ENCODE measurements around the gene CCDC117.

The CCDC117 gene

DNA sequence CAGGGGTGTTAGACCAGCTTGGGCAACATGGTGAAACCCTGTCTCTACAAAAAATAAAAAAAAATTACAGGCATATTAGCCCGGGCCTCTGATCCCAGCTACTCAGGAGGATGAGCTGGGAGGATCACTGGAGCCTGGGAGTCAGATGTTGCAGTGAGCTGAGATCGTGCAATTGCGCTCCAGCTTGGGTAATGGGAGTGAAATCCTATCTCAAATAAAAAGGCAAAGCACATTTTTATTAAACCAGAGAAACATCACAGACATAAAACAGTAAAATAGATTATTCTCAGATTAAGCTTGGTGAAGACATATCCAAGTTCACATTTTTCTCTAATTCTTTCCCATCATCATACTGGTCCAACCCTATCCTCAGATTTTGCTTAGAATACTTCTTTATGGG, 57.9 kb downstream of the CCDC117 start:
- ATAC-seq (no peak), DNase-seq (no peak)

- DNase-seq = no peak
- ATAC-seq = no peak
Observed at GRCh38 chr22:28831140-28832072, 58.9 kb downstream of the CCDC117 start.

DNA sequence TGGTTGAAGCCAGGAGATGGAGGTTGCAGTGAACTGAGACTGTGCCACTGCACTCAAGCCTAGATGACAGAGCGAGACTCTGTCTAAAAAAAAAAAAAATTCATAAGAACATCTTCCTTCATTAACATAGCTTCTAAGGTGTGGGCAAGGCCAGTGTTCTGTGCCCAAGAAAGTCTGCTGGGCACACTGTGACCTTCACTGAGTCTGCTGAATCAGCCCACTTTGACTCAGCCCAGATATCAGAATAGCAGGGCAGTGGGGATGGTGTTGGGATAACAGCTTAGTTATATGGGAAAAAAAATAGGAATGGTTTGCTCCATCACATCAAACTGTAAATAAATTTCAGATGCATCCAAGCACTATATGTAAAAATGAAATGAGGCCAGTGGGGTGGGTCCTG, 60.2 kb downstream of the CCDC117 start:
- no peak for DNase-seq

GRCh38 chr22:28833276-28833923, 60.9 kb downstream of the CCDC117 start:
- ATAC-seq (peak; percentile 46), DNase-seq (no peak)

More for the DNA sequence above, 60.2 kb downstream of the CCDC117 start:
- no peak for ATAC-seq

DNA sequence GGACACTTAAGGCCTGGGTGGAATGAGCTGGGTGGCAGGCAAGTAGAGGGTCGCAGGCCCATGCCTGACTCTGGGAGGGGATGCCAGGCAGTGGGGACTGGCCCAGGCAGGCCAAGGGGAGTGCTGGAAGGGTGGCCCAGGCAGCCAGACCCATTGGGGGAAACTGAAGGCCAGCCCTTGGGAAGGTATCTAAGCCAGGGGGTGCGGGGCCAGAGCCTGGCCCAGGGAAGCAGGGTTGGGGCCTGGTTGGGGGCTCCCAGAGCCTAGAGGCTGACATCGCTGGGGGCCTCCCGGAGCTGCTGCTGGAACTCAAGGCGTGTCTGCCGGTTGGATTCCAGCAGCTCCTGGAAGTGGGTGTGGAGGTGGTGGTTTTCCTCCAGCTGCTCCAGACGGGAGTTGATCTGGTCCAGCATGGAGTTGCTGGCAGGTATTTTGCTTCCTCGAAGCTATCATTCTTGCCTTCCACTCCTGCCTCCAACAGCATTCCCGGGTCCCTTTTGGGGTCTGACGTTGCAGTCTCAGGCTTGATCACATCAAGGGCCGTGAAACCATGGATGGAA, 63.2 kb downstream of the CCDC117 start:
- ATAC-seq (no peak), DNase-seq (no peak)

DNA sequence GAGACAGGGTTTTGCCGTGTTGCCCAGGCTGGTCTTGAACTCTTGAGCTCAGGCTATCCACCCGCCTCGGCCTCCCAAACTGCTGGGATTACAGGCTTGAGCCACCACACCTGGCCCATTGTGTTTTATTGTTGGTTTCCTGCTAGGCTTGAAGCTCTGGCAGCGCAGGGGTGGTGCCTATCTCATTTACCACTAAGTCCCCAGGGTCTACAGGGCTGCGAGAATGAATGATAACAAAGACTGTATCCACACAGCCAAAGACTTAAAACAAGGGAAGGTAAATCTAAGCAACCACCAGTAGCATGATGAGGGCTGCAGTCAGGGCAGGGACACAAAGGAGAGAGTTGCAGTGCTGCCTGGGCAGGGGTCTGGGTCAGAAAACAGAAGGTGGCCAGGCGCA, 65.1 kb downstream of the CCDC117 start:
- DNase-seq = no peak
- no peak for ATAC-seq

Data from stimulated activated naive CD8-positive, alpha-beta T cell treated with anti-CD3 and anti-CD28 coated beads, Interleukin-15, Interleukin-2, amounts not matched to agents 100 U/mL and 50 U/mL, for 24 hours (primary cell).